Osteocyte (in vitro differentiated cells): ENCODE data around the gene DSTN. TPM values are rescaled to one million over a fixed set of nuclear protein-coding genes. Genes with fewer than 3 reads are reported as not detected.
"Not testable (repeated sequence)": the region's sequence is repeated elsewhere in the genome, so short reads cannot be mapped to it uniquely, and the experiment has no call there.

Experiments used
- DNase-seq: peaks from one replicate; pipeline ENCODE4 v3.0.0; 2021; ENCODE audit warnings: mixed read lengths; ENCODE audit not compliant: unreplicated experiment; ENCODE audit errors: extremely low spot score
- H3K27ac Mint-ChIP-seq: one replicate; pipeline ENCODE4 v1.8.0; 2021; ENCODE audit warnings: mild to moderate bottlenecking, mixed read lengths; ENCODE audit not compliant: unreplicated experiment
- H3K27me3 Mint-ChIP-seq: one replicate; pipeline ENCODE4 v1.8.0; 2021; ENCODE audit warnings: mixed read lengths; ENCODE audit not compliant: unreplicated experiment
- H3K36me3 Mint-ChIP-seq: one replicate; pipeline ENCODE4 v1.8.0; 2021; ENCODE audit warnings: mixed read lengths; ENCODE audit not compliant: unreplicated experiment
- H3K4me1 Mint-ChIP-seq: one replicate; pipeline ENCODE4 v1.8.0; 2021; ENCODE audit warnings: mixed read lengths; ENCODE audit not compliant: unreplicated experiment
- H3K4me3 Mint-ChIP-seq: one replicate; pipeline ENCODE4 v1.8.0; 2021; ENCODE audit warnings: mild to moderate bottlenecking, moderate library complexity, mixed read lengths; ENCODE audit not compliant: unreplicated experiment
- H3K9me3 Mint-ChIP-seq: one replicate; pipeline ENCODE4 v1.8.0; 2021; ENCODE audit warnings: mixed read lengths; ENCODE audit not compliant: unreplicated experiment
- total RNA-seq: library from RNA; stranded (reverse); gene quantifications from 2 replicates; pipeline ENCODE4 v1.2.1, GENCODE V29; 2021
- TF ChIP-seq, protein P1 (sequence below): fragments of 200-600 bp; sonication (generic); IDR thresholded peaks from 2 replicates; pipeline ENCODE4 v1.5.0; 2021; ENCODE audit warnings: antibody characterized with exemption, mild to moderate bottlenecking, moderate library complexity

Gene DSTN
- total RNA-seq, 1 donor from 2014 or later, result 684 TPM

DNA sequence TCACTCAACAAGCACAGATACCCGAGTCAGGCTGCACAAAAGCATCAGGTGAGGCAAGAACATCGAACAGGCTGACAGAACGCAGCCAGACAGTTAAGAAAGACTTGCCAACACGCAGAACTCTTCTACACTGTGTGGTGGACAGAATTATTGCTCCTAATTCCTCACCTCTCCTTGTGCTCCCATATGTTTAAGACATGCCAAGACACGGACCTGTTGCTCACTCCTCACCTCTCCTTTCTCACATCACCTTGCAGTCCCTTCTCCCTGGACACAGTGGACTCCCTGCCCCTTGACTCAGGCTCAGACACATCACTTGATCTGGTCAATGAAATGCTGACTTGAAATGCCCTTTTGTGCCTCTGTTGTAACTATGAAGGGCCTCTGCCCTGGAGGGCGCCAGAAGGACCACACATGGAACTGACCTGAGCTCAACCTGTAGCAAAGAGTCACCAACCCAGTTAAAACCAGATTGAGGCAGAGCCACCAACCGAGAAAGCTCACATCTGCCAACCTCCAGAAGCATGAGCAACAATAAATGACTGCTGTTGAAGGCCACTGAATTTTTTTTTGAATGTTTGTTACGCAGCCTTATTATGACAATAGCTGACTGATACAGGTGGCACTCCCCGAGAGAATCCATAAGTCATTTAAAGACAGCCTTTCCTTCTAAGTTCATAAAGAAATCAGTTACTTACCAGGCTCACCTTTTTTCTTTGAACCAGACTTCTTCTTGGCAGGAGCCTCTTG lies 88.2 kb downstream of the DSTN start:
- H3K27ac Mint-ChIP-seq, result peak overlapping the region; percentile 35
- TF ChIP-seq, protein P1, sequence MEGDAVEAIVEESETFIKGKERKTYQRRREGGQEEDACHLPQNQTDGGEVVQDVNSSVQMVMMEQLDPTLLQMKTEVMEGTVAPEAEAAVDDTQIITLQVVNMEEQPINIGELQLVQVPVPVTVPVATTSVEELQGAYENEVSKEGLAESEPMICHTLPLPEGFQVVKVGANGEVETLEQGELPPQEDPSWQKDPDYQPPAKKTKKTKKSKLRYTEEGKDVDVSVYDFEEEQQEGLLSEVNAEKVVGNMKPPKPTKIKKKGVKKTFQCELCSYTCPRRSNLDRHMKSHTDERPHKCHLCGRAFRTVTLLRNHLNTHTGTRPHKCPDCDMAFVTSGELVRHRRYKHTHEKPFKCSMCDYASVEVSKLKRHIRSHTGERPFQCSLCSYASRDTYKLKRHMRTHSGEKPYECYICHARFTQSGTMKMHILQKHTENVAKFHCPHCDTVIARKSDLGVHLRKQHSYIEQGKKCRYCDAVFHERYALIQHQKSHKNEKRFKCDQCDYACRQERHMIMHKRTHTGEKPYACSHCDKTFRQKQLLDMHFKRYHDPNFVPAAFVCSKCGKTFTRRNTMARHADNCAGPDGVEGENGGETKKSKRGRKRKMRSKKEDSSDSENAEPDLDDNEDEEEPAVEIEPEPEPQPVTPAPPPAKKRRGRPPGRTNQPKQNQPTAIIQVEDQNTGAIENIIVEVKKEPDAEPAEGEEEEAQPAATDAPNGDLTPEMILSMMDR, result no peak
- peaks cover 49% of the 10 kb centered on the region for H3K36me3 Mint-ChIP-seq
- H3K27me3 Mint-ChIP-seq, result no peaks in the 10 kb centered on the region
- H3K4me3 Mint-ChIP-seq, result no peak overlapping the region
- peaks cover 61% of the 10 kb centered on the region for H3K4me1 Mint-ChIP-seq
- no peaks in the 10 kb centered on the region for H3K9me3 Mint-ChIP-seq
- no peak for DNase-seq

DNA sequence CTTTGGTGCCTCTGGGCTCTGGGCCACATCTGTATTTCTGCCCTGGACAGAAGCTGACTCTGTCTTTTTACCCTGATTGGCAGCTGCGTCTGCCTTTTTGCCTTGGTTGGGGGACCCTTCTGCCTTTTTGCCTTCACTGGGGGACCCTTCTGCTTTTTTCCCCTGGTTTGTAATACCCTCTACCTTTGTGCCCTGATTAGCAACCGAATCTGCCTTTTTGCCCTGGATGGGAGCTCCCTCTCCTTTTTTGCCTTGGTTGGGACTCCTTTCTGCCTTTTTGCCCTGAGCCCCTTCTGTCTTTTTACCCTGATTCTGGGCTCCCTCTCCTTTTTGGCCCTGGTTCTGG lies 88.7 kb downstream of the DSTN start:
- no peak for DNase-seq
- H3K27me3 Mint-ChIP-seq, result no peaks in the 10 kb centered on the region
- peaks cover 66% of the 10 kb centered on the region for H3K4me1 Mint-ChIP-seq
- H3K36me3 Mint-ChIP-seq, result peaks cover 49% of the 10 kb centered on the region
- TF ChIP-seq, protein P1, result no peak
- H3K27ac Mint-ChIP-seq, result no peak overlapping the region
- H3K9me3 Mint-ChIP-seq, result no peaks in the 10 kb centered on the region
- H3K4me3 Mint-ChIP-seq, result no peak overlapping the region

DNA sequence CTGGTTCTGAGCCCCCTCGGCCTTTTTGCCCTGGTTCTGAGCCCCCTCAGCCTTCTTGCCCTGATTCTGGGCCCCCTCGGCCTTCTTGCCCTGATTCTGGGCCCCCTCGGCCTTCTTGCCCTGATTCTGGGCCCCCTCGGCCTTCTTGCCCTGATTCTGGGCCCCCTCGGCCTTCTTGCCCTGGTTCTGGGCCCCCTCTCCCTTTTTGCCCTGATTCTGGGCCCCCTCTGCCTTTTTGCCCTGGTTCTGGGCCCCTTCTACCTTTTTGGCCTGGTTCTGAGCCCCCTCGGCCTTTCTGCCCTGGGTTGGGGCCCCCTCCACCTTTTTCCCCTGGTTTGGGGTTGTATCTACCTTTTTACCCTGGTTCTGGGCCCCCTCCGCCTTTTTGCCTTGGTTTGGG lies 89.5 kb downstream of the DSTN start:
- Mint-ChIP-seq H3K4me1 (peaks cover 72% of the 10 kb centered on the region), H3K36me3 (peaks cover 44% of the 10 kb centered on the region)
- not testable (repeated sequence) for H3K27ac Mint-ChIP-seq, H3K4me3 Mint-ChIP-seq, DNase-seq, H3K27me3 Mint-ChIP-seq, H3K9me3 Mint-ChIP-seq

Other genes with a start within 250 kb of the DSTN start
- gene BFSP1, start 38.7 kb upstream of the DSTN start, total RNA-seq, result 12.6 and 13.8 TPM in 2 replicates
- gene RRBP1, start 112.2 kb downstream of the DSTN start, total RNA-seq, result 307 and 312 TPM in 2 replicates
- not detected in 2 replicates for gene BANF2, start 129.9 kb downstream of the DSTN start, total RNA-seq